Neural cell (in vitro differentiated cells): ENCODE results near the gene GPS1. TPM values are rescaled to one million over a fixed set of nuclear protein-coding genes. Genes with fewer than 3 reads are reported as not detected.

Experiments
- H2AFZ ChIP-seq: fragments of 200-600, 300-800 bp; sonication (generic), shearing (Covaris generic); 2 replicates; pipeline ENCODE4 v1.6.0; 2014; ENCODE audit warnings: low read depth, mild to moderate bottlenecking, antibody characterized with exemption, low read length, moderate library complexity
- H3F3A ChIP-seq: fragments of 200-600 bp; shearing (Covaris generic); 2 replicates; pipeline ENCODE4 v1.6.1; 2016; ENCODE audit warnings: mild to moderate bottlenecking, moderate library complexity, mixed read lengths, antibody characterized with exemption, low read length; ENCODE audit not compliant: insufficient read depth, poor library complexity, severe bottlenecking
- H3K27ac ChIP-seq: fragments of 200-600, 300-800 bp; sonication (generic), shearing (Covaris generic); 2 replicates; pipeline ENCODE4 v1.5.1; 2014; ENCODE audit warnings: mild to moderate bottlenecking, low read length, moderate library complexity
- H3K27me3 ChIP-seq: fragments of 300-800, 200-600 bp; sonication (generic), shearing (Covaris generic); 2 replicates; pipeline ENCODE4 v1.6.0; 2014; ENCODE audit warnings: mild to moderate bottlenecking, low read depth, low read length, moderate library complexity; ENCODE audit not compliant: insufficient read depth
- H3K36me3 ChIP-seq: fragments of 300-800, 200-600 bp; sonication (generic), shearing (Covaris generic); 2 replicates; pipeline ENCODE4 v1.5.1; 2014; ENCODE audit warnings: mild to moderate bottlenecking, antibody characterized with exemption, low read length, moderate library complexity; ENCODE audit not compliant: insufficient read depth
- H3K4me2 ChIP-seq: fragments of 300-800, 200-600 bp; sonication (generic), shearing (Covaris generic); 2 replicates; pipeline ENCODE4 v1.6.0; 2014; ENCODE audit warnings: mild to moderate bottlenecking, low read length
- H3K4me3 ChIP-seq: fragments of 300-800, 200-600 bp; sonication (generic), shearing (Covaris generic); 2 replicates; pipeline ENCODE4 v1.5.1; 2014; ENCODE audit warnings: mild to moderate bottlenecking, low read length, moderate library complexity
- H3K79me2 ChIP-seq: fragments of 200-600 bp; shearing (Covaris generic); replicated peaks from 2 replicates; pipeline ENCODE4 v1.6.0; 2014; ENCODE audit warnings: mild to moderate bottlenecking, low read length, moderate library complexity; ENCODE audit not compliant: insufficient read depth
- H3K9ac ChIP-seq: fragments of 300-800, 200-600 bp; sonication (generic), shearing (Covaris generic); 2 replicates; pipeline ENCODE4 v1.6.1; 2016; ENCODE audit warnings: mild to moderate bottlenecking, low read length, mixed read lengths
- H3K9me2 ChIP-seq: fragments of 200-600 bp; shearing (Covaris generic); 2 replicates; pipeline ENCODE4 v1.6.1; 2016; ENCODE audit warnings: mild to moderate bottlenecking, low read length, mixed read lengths; ENCODE audit not compliant: insufficient read depth
- H3K9me3 ChIP-seq: fragments of 200-600, 300-800 bp; sonication (generic), shearing (Covaris generic); 2 replicates; pipeline ENCODE4 v1.6.1; 2016; ENCODE audit warnings: mild to moderate bottlenecking, mixed run types, low read length, moderate library complexity, mixed read lengths
- H4K20me1 ChIP-seq: fragments of 200-600 bp; shearing (Covaris generic); 2 replicates; pipeline ENCODE4 v1.6.1; 2016; ENCODE audit warnings: mild to moderate bottlenecking, mixed run types; ENCODE audit not compliant: insufficient read depth
- EP300 ChIP-seq: fragments of 450-650 bp; conservative IDR thresholded peaks from 2 replicates; pipeline ENCODE4 v1.6.1; 2014; ENCODE audit warnings: antibody characterized with exemption, mild to moderate bottlenecking, moderate library complexity; ENCODE audit not compliant: poor library complexity, severe bottlenecking
- EZH2 ChIP-seq: fragments of 200-600, 300-800 bp; shearing (Covaris generic), sonication (generic); IDR thresholded peaks from 2 replicates; pipeline ENCODE4 v1.6.1; 2014; ENCODE audit warnings: antibody characterized with exemption, low read length, borderline replicate concordance, mild to moderate bottlenecking; ENCODE audit not compliant: insufficient read depth, poor library complexity, severe bottlenecking
- MXI1 ChIP-seq: fragments of 450-650 bp; conservative IDR thresholded peaks from 2 replicates; pipeline ENCODE4 v1.6.1; 2014; ENCODE audit warnings: antibody characterized with exemption, mild to moderate bottlenecking; ENCODE audit not compliant: poor library complexity, severe bottlenecking
- POLR2AphosphoS5 ChIP-seq: IDR thresholded peaks from 2 replicates; pipeline ENCODE4 v1.6.1; 2012
- RAD21 ChIP-seq: fragments of 450-650 bp; conservative IDR thresholded peaks from 2 replicates; pipeline ENCODE4 v1.6.1; 2014; ENCODE audit warnings: antibody characterized with exemption, mild to moderate bottlenecking, moderate library complexity
- SMC3 ChIP-seq: fragments of 450-650 bp; conservative IDR thresholded peaks from 2 replicates; pipeline ENCODE4 v1.6.1; 2014; ENCODE audit warnings: antibody characterized with exemption, mild to moderate bottlenecking, moderate library complexity; ENCODE audit not compliant: poor library complexity
- TAF1 ChIP-seq: IDR thresholded peaks from 2 replicates; pipeline ENCODE4 v1.6.1; 2012; ENCODE audit warnings: low read depth
- polyA plus RNA-seq: library from polyadenylated mRNA; depleted of rRNA; stranded (reverse); fragments of >200 nt; gene quantifications from 2 replicates; pipeline ENCODE4 v1.2.3, GENCODE V29; 2014
- TF ChIP-seq, protein P1 (sequence below): fragments of 450-650 bp; IDR thresholded peaks from 2 replicates; pipeline ENCODE4 v1.5.1; 2014; ENCODE audit warnings: antibody characterized with exemption, mild to moderate bottlenecking, moderate library complexity; ENCODE audit not compliant: poor library complexity, severe bottlenecking
- TF ChIP-seq, protein P2 (sequence below): IDR thresholded peaks from 2 replicates; pipeline ENCODE4 v1.6.1; 2012; ENCODE audit warnings: borderline replicate concordance

The GPS1 gene
- polyA plus RNA-seq, 1 donor from 2014 or later = 170 TPM

DNA sequence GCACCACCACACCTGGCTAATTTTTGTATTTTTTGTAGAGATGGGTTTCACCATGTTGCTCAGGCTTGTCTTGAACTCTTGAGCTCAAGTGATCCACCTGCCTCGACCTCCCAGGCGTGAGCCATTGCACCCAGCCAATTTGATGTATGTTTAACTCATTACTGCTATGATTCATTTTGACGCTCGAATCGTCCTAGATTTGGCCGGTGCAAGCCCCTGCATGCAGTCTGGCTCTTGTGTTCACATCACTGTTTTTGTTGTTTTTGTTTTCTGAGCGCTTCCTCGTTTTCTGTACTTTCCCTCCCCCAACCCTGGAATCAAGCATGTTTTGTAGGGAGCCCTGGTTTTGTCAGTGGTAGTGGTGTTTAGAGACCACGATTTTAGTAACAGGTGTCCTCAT lies 21.7 kb downstream of the GPS1 start:
- Histone ChIP-seq H3K36me3 (no peaks in the 10 kb centered on the region), H3K27me3 (no peaks in the 10 kb centered on the region), H2AFZ (no peak overlapping the region), H3K79me2 (no peaks in the 10 kb centered on the region), H3K4me3 (no peak overlapping the region), H3F3A (no peaks in the 10 kb centered on the region), H3K27ac (no peak overlapping the region), H3K9me2 (no peaks in the 10 kb centered on the region), H4K20me1 (no peaks in the 10 kb centered on the region), H3K9me3 (no peaks in the 10 kb centered on the region), H3K4me2 (no peak overlapping the region), H3K9ac (no peak overlapping the region)
- no peak for TF ChIP-seq RAD21
- TF ChIP-seq, protein P1, sequence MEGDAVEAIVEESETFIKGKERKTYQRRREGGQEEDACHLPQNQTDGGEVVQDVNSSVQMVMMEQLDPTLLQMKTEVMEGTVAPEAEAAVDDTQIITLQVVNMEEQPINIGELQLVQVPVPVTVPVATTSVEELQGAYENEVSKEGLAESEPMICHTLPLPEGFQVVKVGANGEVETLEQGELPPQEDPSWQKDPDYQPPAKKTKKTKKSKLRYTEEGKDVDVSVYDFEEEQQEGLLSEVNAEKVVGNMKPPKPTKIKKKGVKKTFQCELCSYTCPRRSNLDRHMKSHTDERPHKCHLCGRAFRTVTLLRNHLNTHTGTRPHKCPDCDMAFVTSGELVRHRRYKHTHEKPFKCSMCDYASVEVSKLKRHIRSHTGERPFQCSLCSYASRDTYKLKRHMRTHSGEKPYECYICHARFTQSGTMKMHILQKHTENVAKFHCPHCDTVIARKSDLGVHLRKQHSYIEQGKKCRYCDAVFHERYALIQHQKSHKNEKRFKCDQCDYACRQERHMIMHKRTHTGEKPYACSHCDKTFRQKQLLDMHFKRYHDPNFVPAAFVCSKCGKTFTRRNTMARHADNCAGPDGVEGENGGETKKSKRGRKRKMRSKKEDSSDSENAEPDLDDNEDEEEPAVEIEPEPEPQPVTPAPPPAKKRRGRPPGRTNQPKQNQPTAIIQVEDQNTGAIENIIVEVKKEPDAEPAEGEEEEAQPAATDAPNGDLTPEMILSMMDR = no peak
- TF ChIP-seq EP300 = no peak
- TF ChIP-seq MXI1 = no peak
- TF ChIP-seq SMC3 = no peak
- no peak for TF ChIP-seq TAF1
- no peak for TF ChIP-seq POLR2AphosphoS5

DNA sequence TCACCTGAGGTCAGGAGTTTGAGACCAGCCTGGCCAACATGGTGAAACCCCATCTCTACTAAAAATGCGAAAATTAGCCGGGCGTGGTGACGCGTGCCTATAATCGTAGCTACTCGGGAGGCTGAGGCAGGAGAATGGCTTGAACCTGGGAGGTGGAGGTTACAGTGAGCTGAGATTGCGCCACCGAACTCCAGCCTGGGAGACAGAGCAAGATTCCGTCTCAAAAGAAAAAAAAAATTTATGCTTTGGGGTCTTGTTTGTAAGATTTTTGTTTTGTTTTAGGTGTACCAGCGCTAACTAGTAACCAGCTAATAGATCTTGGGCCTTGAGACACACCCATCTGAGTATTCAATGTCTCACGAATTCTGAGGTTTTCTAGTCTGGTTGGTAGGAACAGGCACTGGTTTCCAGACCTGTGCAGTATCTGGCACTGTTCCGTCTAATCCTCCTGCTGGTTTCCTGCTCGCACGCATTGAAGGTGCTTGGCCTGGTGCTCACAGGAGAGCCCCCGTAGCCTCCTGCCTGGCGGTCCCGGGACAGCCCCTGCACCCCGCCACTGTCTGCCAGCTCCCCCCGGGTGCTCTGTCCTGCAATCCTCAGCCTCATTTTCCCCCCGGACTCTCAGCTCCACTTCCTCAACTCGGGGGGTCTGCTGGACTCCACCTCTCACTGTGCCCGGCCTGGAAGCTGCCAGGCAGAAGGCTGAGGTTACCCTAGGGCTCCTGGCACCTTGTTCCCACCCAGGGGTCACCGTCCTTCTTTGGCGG lies 24.5 kb downstream of the GPS1 start:
- Histone ChIP-seq H2AFZ (no peak overlapping the region), H3F3A (no peaks in the 10 kb centered on the region), H3K9me2 (no peaks in the 10 kb centered on the region), H3K27me3 (no peaks in the 10 kb centered on the region), H3K36me3 (no peaks in the 10 kb centered on the region), H4K20me1 (no peaks in the 10 kb centered on the region), H3K4me3 (no peak overlapping the region), H3K27ac (no peak overlapping the region), H3K9ac (no peak overlapping the region), H3K79me2 (no peaks in the 10 kb centered on the region), H3K4me2 (no peak overlapping the region), H3K9me3 (no peaks in the 10 kb centered on the region)
- no peak for TF ChIP-seq SMC3
- TF ChIP-seq RAD21 = no peak
- TF ChIP-seq EZH2 = no peak
- TF ChIP-seq, protein P2, sequence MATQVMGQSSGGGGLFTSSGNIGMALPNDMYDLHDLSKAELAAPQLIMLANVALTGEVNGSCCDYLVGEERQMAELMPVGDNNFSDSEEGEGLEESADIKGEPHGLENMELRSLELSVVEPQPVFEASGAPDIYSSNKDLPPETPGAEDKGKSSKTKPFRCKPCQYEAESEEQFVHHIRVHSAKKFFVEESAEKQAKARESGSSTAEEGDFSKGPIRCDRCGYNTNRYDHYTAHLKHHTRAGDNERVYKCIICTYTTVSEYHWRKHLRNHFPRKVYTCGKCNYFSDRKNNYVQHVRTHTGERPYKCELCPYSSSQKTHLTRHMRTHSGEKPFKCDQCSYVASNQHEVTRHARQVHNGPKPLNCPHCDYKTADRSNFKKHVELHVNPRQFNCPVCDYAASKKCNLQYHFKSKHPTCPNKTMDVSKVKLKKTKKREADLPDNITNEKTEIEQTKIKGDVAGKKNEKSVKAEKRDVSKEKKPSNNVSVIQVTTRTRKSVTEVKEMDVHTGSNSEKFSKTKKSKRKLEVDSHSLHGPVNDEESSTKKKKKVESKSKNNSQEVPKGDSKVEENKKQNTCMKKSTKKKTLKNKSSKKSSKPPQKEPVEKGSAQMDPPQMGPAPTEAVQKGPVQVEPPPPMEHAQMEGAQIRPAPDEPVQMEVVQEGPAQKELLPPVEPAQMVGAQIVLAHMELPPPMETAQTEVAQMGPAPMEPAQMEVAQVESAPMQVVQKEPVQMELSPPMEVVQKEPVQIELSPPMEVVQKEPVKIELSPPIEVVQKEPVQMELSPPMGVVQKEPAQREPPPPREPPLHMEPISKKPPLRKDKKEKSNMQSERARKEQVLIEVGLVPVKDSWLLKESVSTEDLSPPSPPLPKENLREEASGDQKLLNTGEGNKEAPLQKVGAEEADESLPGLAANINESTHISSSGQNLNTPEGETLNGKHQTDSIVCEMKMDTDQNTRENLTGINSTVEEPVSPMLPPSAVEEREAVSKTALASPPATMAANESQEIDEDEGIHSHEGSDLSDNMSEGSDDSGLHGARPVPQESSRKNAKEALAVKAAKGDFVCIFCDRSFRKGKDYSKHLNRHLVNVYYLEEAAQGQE = no peak
- no peak for TF ChIP-seq EP300
- TF ChIP-seq TAF1 = no peak
- TF ChIP-seq POLR2AphosphoS5 = no peak
- TF ChIP-seq, protein P1 = no peak
- TF ChIP-seq MXI1 = no peak
